ENCODE data around the gene PPP1R14D. TPM values are rescaled to one million over a fixed set of nuclear protein-coding genes. Genes with fewer than 3 reads are reported as not detected.

PPP1R14D gene
- total and polyA plus RNA-seq, 2 experiments from 2014 or later = not detected

GRCh38 chr15:40863660-40864270 lies 35.3 kb upstream of the PPP1R14D start:
- no peaks in the 10 kb centered on the region for H4K20me1 ChIP-seq (replicated peaks; ENCODE audit: insufficient read depth)
- no peak for ATAC-seq
- no peak overlapping the region for H3K4me2 ChIP-seq
- DNase-seq (ENCODE audit: low spot score) = no peak
- H3K79me2 ChIP-seq (replicated peaks; ENCODE audit: insufficient read depth) = no peaks in the 10 kb centered on the region
- peaks cover 5% of the 10 kb centered on the region; the same call in 1 of the 2 replicates for H3F3A ChIP-seq (replicated peaks; ENCODE audit: low read depth)
- no peak overlapping the region for H3K27ac ChIP-seq (ENCODE audit: low read depth)
- H3K4me1 ChIP-seq (ENCODE audit: insufficient read depth) = no peaks in the 10 kb centered on the region; the same call in 1 of the 2 replicates
- H3K9me2 ChIP-seq (ENCODE audit: insufficient read depth) = no peaks in the 10 kb centered on the region
- Mint-ChIP-seq H3K27me3 (ENCODE audit: insufficient read depth, low read depth, poor library complexity) (peaks cover 5% of the 10 kb centered on the region), H3K4me1 (peaks cover 12% of the 10 kb centered on the region; the same call in 2 of the 3 replicates), H3K9me3 (no peaks in the 10 kb centered on the region), H3K27ac (0 out of 2 replicates have a peak overlapping the region, but pooled peaks have one; percentile 56), H3K4me3 (no peak overlapping the region), H3K36me3 (ENCODE audit: low read depth) (peaks cover 3% of the 10 kb centered on the region)
- H2AFZ ChIP-seq = no peak overlapping the region
- TF ChIP-seq NANOG (IDR thresholded peaks at IDR 0.05; ENCODE audit: borderline replicate concordance) (no peak), ZNF462 (CRISPR knock-in tag; IDR thresholded peaks at IDR 0.05) (no peak), ZNF114 (CRISPR knock-in tag; IDR thresholded peaks at IDR 0.05) (no peak), STAT1 (IDR thresholded peaks at IDR 0.05; ENCODE audit: unreplicated experiment) (no peak), EZH2 (IDR thresholded peaks at IDR 0.05; ENCODE audit: low read depth, unreplicated experiment) (no peak), EZH2phosphoT487 (IDR thresholded peaks at IDR 0.05; ENCODE audit: unreplicated experiment) (no peak), CREB1 (CRISPR knock-in tag; IDR thresholded peaks at IDR 0.05; ENCODE audit: low read depth) (no peak), ETS1 (IDR thresholded peaks at IDR 0.05) (no peak), REST (IDR thresholded peaks at IDR 0.05; ENCODE audit: unreplicated experiment) (no peak), ZNF331 (CRISPR knock-in tag; IDR thresholded peaks at IDR 0.05; ENCODE audit: low read depth) (no peak), JUNB (IDR thresholded peaks at IDR 0.05; ENCODE audit: unreplicated experiment) (no peak), POLR2AphosphoS5 (IDR thresholded peaks at IDR 0.05; ENCODE audit: low read depth) (no peak), CTCF (conservative IDR thresholded peaks at IDR 0.05; ENCODE audit: low read depth in 2 of 2) (no peak)
- no peaks in the 10 kb centered on the region for H3K27me3 ChIP-seq (ENCODE audit: insufficient read depth)
- no peak overlapping the region for H3K4me3 ChIP-seq
- H3K36me3 ChIP-seq (ENCODE audit: insufficient read depth) = no peaks in the 10 kb centered on the region

All from GM23338 (cell line).